Endothelial cell of umbilical vein (primary cell): ENCODE measurements around the gene TBCD. TPM values are rescaled to one million over a fixed set of nuclear protein-coding genes. Genes with fewer than 3 reads are reported as not detected.

Experiments
- BruUV-seq: library from RNA; stranded (reverse); fragments of 400-500 nt; replicated peaks from 2 replicates; lab custom pipeline; 2021; lab: Mats Ljungman, UMichigan
- CTCF ChIA-PET: fragments of 300-600, 350-600 bp; sonication (Branson Sonifier 250); formaldehyde crosslinking; loops from one replicate; lab custom pipeline; 2021; ENCODE audit warnings: antibody characterized with exemption, inconsistent platforms; lab: Charles Lee
- POLR2A ChIA-PET: fragments of 300-600, 350-600 bp; sonication (Branson Sonifier 250); formaldehyde crosslinking; loops from one replicate; lab custom pipeline; 2021; ENCODE audit warnings: antibody characterized with exemption, inconsistent platforms; lab: Charles Lee
- DNase-seq: peaks from one replicate; pipeline ENCODE4 v3.0.0-alpha.2; 2011; ENCODE audit warnings: low read depth, low spot score
- FAIRE-seq: peaks from 2 replicates; lab custom pipeline; 2011; peaks lifted over from hg19 to GRCh38; lab: Jason Lieb, UNC
- H2AFZ ChIP-seq: 2 replicates; pipeline ENCODE4 v1.6.0; 2012; ENCODE audit warnings: low read depth, low read length, control low read depth, inconsistent platforms
- H3K27ac ChIP-seq: 2 replicates; pipeline ENCODE4 v1.5.1; 2011; ENCODE audit warnings: low read depth, mild to moderate bottlenecking, control low read depth, low read length, moderate library complexity; ENCODE audit not compliant: insufficient read depth
- H3K27me3 ChIP-seq, 2 experiments: 2 replicates each; pipeline versions ENCODE4 v1.6.0 to v1.6.1; 2011; ENCODE audit warnings: low read length in 2 of 2, mixed read lengths in 1 of 2; ENCODE audit not compliant: control insufficient read depth in 2 of 2, insufficient read depth in 2 of 2
- H3K36me3 ChIP-seq, 2 experiments: 2 replicates in 1 of 2; 3 replicates in 1 of 2; pipeline ENCODE4 v1.5.1; 2011; ENCODE audit warnings: low read length in 2 of 2, mild to moderate bottlenecking in 1 of 2, moderate library complexity in 1 of 2; ENCODE audit not compliant: control insufficient read depth in 2 of 2, insufficient read depth in 2 of 2; ENCODE audit errors: extremely low read depth in 1 of 2
- H3K4me1 ChIP-seq: 3 replicates; pipeline ENCODE4 v1.5.1; 2011; ENCODE audit warnings: mild to moderate bottlenecking, low read length; ENCODE audit not compliant: control insufficient read depth, insufficient read depth; ENCODE audit errors: extremely low read depth
- H3K4me2 ChIP-seq: 2 replicates; pipeline ENCODE4 v1.6.1; 2011; ENCODE audit warnings: low read length, control low read depth, mixed read lengths; ENCODE audit not compliant: insufficient read depth
- H3K4me3 ChIP-seq, 3 experiments: fragments of 200-600 bp in 1 of 3; sonication (generic), shearing (Covaris generic) in 1 of 3; replicated peaks in 1 of 3; 2 replicates each; pipeline ENCODE4 v1.5.1; 2011 to 2016; ENCODE audit warnings: control low read depth in 3 of 3, low read length in 3 of 3, mild to moderate bottlenecking in 2 of 3, inconsistent platforms in 1 of 3, low read depth in 1 of 3, moderate library complexity in 1 of 3; ENCODE audit not compliant: insufficient read depth in 1 of 3
- H3K79me2 ChIP-seq: 2 replicates; pipeline ENCODE4 v1.6.0; 2012; ENCODE audit warnings: low read length, inconsistent platforms; ENCODE audit not compliant: control insufficient read depth, insufficient read depth
- H3K9ac ChIP-seq: replicated peaks from 2 replicates; pipeline ENCODE3; 2011; ENCODE audit warnings: low read length, control low read depth; ENCODE audit not compliant: insufficient read depth; ENCODE audit errors: extremely low read depth
- H3K9me1 ChIP-seq: replicated peaks from 3 replicates; pipeline ENCODE4 v1.6.0; 2011; ENCODE audit warnings: mild to moderate bottlenecking, low read length; ENCODE audit not compliant: control insufficient read depth, insufficient read depth; ENCODE audit errors: extremely low read depth
- H3K9me3 ChIP-seq: replicated peaks from 2 replicates; pipeline ENCODE4 v1.5.1; 2012; ENCODE audit warnings: low read length, inconsistent platforms; ENCODE audit not compliant: control insufficient read depth, insufficient read depth
- H4K20me1 ChIP-seq: replicated peaks from 2 replicates; pipeline ENCODE3; 2011; ENCODE audit warnings: mild to moderate bottlenecking, low read length; ENCODE audit not compliant: control insufficient read depth, insufficient read depth; ENCODE audit errors: extremely low read depth
- EZH2 ChIP-seq: IDR thresholded peaks from 2 replicates; pipeline ENCODE4 v1.6.1; 2012; ENCODE audit warnings: borderline replicate concordance, low read depth, mild to moderate bottlenecking, moderate library complexity, low read length, inconsistent platforms; ENCODE audit not compliant: severe bottlenecking
- FOS ChIP-seq: IDR thresholded peaks from 2 replicates; pipeline ENCODE4 v1.6.1; 2011; ENCODE audit warnings: mild to moderate bottlenecking, low read length, moderate library complexity, borderline replicate concordance; ENCODE audit not compliant: insufficient read depth
- GATA2 ChIP-seq: IDR thresholded peaks from 2 replicates; pipeline ENCODE4 v1.7.0; 2011; ENCODE audit warnings: low read depth, mild to moderate bottlenecking, moderate library complexity, mixed read lengths, low read length; ENCODE audit not compliant: insufficient read length, insufficient read depth
- JUN ChIP-seq: IDR thresholded peaks from 2 replicates; pipeline ENCODE4 v1.6.1; 2011; ENCODE audit warnings: borderline replicate concordance, low read depth; ENCODE audit not compliant: insufficient read length, insufficient read depth
- MYC ChIP-seq: IDR thresholded peaks from one replicate; pipeline ENCODE4 v1.6.1; 2011; ENCODE audit warnings: mild to moderate bottlenecking, low read depth, low read length
- POLR2A ChIP-seq: IDR thresholded peaks from 2 replicates; pipeline ENCODE4 v1.6.1; 2012; ENCODE audit warnings: low read depth, mild to moderate bottlenecking, control low read depth, low read length
- POLR2AphosphoS5 ChIP-seq: IDR thresholded peaks from 2 replicates; pipeline ENCODE4 v1.6.1; 2012; ENCODE audit warnings: low read depth, mild to moderate bottlenecking, control low read depth, low read length, moderate library complexity; ENCODE audit not compliant: insufficient read depth
- dilution Hi-C: fragments of 300-500 bp; cut with MboI; formaldehyde crosslinking; loops from one replicate; pipeline ENCODE4 v1.15.0; 2019; ENCODE audit warnings: low sequenced_read_pairs; ENCODE audit not compliant: extremely low pct_ligation_motif_present
- intact Hi-C: fragments of 100-400 bp; cut with micrococcal nuclease; formaldehyde crosslinking; loops from one replicate; pipeline ENCODE4 v1.10.0; 2022
- polyA plus RNA-seq, 4 experiments: library from polyadenylated mRNA; depleted of rRNA in 3 of 4; stranded (reverse) in 3 of 4; unstranded in 1 of 4; fragments of >200 nt; gene quantifications; 2 replicates each; pipeline versions ENCODE4 v1.2.1 to v1.2.3, GENCODE V29; 2011 to 2012; ENCODE audit warnings: missing spikeins in 1 of 4
- total RNA-seq: library from RNA; stranded (reverse); gene quantifications from 2 replicates; pipeline ENCODE4 v1.2.3, GENCODE V29; 2021
- TF ChIP-seq, protein P1 (sequence below): IDR thresholded peaks from 2 replicates; pipeline ENCODE4 v1.6.1; 2011; ENCODE audit not compliant: insufficient read depth, insufficient read length
- TF ChIP-seq, protein P2 (sequence below), 2 donors: IDR thresholded peaks; 1 replicate in 1 of 2; 2 replicates in 1 of 2; pipeline ENCODE4 v1.5.1; 2011; ENCODE audit warnings: low read length in 2 of 2, mild to moderate bottlenecking in 2 of 2, moderate library complexity in 2 of 2, control low read depth in 1 of 2, inconsistent platforms in 1 of 2, low read depth in 1 of 2; ENCODE audit not compliant: insufficient read depth in 1 of 2; ENCODE audit errors: extremely low read depth in 1 of 2

The TBCD gene
- total and polyA plus RNA-seq, 2 donors (not counting 3 experiments of a cell fraction or from before 2014, with no cell fraction given), result 121 to 145 TPM

DNA sequence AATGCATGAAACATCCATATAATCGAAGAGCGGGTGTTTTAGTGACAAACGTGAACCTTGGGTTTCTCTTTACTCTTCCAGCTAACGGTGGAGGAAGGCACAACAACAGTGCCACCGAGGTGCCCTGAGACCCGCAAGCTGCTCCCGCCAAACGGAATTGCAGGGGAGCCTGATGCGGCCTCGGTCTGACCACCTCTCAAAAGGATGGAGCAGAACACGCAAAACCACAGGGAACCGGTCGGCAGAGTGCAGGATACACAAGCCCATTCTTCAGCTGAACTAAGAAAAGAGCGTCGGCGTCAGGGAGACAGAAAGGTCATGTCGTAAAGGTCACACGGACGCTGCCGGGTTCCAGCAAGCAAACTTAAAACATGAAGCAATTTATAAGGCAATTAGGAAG is 197.5 kb downstream of the TBCD start:
- intact Hi-C loops, result no loop called here

DNA sequence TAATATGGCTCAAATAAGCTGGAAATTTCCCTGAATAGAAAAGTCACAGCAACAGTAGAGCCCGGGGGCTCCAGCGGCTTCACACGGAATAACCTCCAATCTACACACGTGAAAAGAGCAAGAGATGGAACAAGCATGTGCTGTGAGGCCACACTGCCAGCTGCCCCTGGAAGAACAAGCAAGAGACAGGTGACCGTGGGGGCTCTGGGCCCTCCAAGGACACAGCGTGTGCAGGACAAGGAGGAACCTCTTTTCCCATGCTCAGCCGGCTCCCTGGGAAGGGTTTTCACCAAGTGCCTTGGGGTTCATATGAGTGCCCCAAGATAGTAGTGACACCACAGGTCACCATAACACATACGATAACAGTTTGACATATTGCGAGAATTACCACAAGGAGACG is 198.1 kb downstream of the TBCD start:
- FAIRE-seq (no peak), DNase-seq (no peak)
- Histone ChIP-seq H3K9ac (no peak overlapping the region), H3K9me3 (no peaks in the 10 kb centered on the region), H3K4me3 (no peak overlapping the region), H2AFZ (no peak overlapping the region), H3K27ac (no peak overlapping the region), H3K27me3 (no peaks in the 10 kb centered on the region), H3K9me1 (no peaks in the 10 kb centered on the region), H3K36me3 (no peaks in the 10 kb centered on the region), H4K20me1 (no peaks in the 10 kb centered on the region), H3K4me2 (no peak overlapping the region), H3K4me1 (no peaks in the 10 kb centered on the region), H3K79me2 (no peaks in the 10 kb centered on the region)
- dilution Hi-C loops (no loop called here), intact Hi-C loops (no loop called here)
- TF ChIP-seq POLR2AphosphoS5 (no peak), GATA2 (no peak), MYC (no peak), EZH2 (no peak), POLR2A (no peak), FOS (no peak), JUN (no peak)
- TF ChIP-seq, protein P1, sequence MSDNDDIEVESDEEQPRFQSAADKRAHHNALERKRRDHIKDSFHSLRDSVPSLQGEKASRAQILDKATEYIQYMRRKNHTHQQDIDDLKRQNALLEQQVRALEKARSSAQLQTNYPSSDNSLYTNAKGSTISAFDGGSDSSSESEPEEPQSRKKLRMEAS, result no peak
- TF ChIP-seq, protein P2, sequence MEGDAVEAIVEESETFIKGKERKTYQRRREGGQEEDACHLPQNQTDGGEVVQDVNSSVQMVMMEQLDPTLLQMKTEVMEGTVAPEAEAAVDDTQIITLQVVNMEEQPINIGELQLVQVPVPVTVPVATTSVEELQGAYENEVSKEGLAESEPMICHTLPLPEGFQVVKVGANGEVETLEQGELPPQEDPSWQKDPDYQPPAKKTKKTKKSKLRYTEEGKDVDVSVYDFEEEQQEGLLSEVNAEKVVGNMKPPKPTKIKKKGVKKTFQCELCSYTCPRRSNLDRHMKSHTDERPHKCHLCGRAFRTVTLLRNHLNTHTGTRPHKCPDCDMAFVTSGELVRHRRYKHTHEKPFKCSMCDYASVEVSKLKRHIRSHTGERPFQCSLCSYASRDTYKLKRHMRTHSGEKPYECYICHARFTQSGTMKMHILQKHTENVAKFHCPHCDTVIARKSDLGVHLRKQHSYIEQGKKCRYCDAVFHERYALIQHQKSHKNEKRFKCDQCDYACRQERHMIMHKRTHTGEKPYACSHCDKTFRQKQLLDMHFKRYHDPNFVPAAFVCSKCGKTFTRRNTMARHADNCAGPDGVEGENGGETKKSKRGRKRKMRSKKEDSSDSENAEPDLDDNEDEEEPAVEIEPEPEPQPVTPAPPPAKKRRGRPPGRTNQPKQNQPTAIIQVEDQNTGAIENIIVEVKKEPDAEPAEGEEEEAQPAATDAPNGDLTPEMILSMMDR (IDR thresholded peaks at IDR 0.05; ENCODE audit: extremely low read depth in 1 of 2, insufficient read depth in 1 of 2, low read depth in 1 of 2, low read length in 2 of 2), result no peak
- no TSS peak for BruUV-seq
- POLR2A ChIA-PET, result no interaction called here
- CTCF ChIA-PET, result no interaction called here

More for the DNA sequence above, 197.5 kb downstream of the TBCD start:
- no peak for TF ChIP-seq FOS
- no peak for TF ChIP-seq EZH2
- no peaks in the 10 kb centered on the region for H3K9me1 ChIP-seq
- H3K27ac ChIP-seq, result no peak overlapping the region
- ChIA-PET CTCF (no interaction called here), POLR2A (no interaction called here)
- no peaks in the 10 kb centered on the region for H3K9me3 ChIP-seq
- no peaks in the 10 kb centered on the region for H3K79me2 ChIP-seq
- DNase-seq (no peak), FAIRE-seq (no peak)
- dilution Hi-C loops, result no loop called here
- no peaks in the 10 kb centered on the region for H3K27me3 ChIP-seq
- no peak overlapping the region for H2AFZ ChIP-seq
- H4K20me1 ChIP-seq, result no peaks in the 10 kb centered on the region
- BruUV-seq, result no TSS peak
- no peaks in the 10 kb centered on the region for H3K4me1 ChIP-seq
- no peak overlapping the region for H3K4me2 ChIP-seq
- H3K4me3 ChIP-seq, result no peak overlapping the region
- H3K36me3 ChIP-seq, result peaks cover 0 to under 1% of the 10 kb centered on the region in 2 experiments
- no peak overlapping the region for H3K9ac ChIP-seq
